Small intestine (tissue), 7 donors: Measurements from ENCODE around the gene DNAL1. TPM values are rescaled to one million over a fixed set of nuclear protein-coding genes. Genes with fewer than 3 reads are reported as not detected.

Experiments used
- DNase-seq, 2 donors: peaks; one replicate each; pipeline versions ENCODE4 v3.0.0 to v3.0.0-alpha.2; 2013
- FAIRE-seq: peaks from 2 replicates; lab custom pipeline; 2012; peaks lifted over from hg19 to GRCh38; lab: Jason Lieb, UNC
- H3K27ac ChIP-seq, 3 donors: one replicate each; pipeline ENCODE4 v1.5.1; 2013; ENCODE audit warnings: low read length in 2 of 3, mild to moderate bottlenecking in 2 of 3, control low read depth in 1 of 3, inconsistent platforms in 1 of 3, low read depth in 1 of 3, moderate library complexity in 1 of 3
- H3K27me3 ChIP-seq, 3 donors: one replicate each; pipeline ENCODE4 v1.6.1; 2013; ENCODE audit warnings: low read length in 3 of 3, inconsistent platforms in 1 of 3; ENCODE audit not compliant: control insufficient read depth in 3 of 3, insufficient read depth in 3 of 3
- H3K36me3 ChIP-seq, 3 donors: one replicate each; pipeline ENCODE4 v1.6.1; 2013; ENCODE audit warnings: low read length in 3 of 3, inconsistent platforms in 1 of 3, low read depth in 1 of 3, mild to moderate bottlenecking in 1 of 3, moderate library complexity in 1 of 3; ENCODE audit not compliant: control insufficient read depth in 3 of 3, insufficient read depth in 2 of 3
- H3K4me1 ChIP-seq, 3 donors: one replicate each; pipeline ENCODE4 v1.6.1; 2013; ENCODE audit warnings: low read length in 2 of 3, inconsistent platforms in 1 of 3, low read depth in 1 of 3, mild to moderate bottlenecking in 1 of 3, moderate library complexity in 1 of 3; ENCODE audit not compliant: control insufficient read depth in 3 of 3, insufficient read depth in 2 of 3
- H3K4me3 ChIP-seq, 3 donors: one replicate each; pipeline ENCODE4 v1.5.1; 2013; ENCODE audit warnings: low read length in 3 of 3, control low read depth in 1 of 3, inconsistent platforms in 1 of 3, low read depth in 1 of 3, mild to moderate bottlenecking in 1 of 3, moderate library complexity in 1 of 3
- H3K9me3 ChIP-seq, 2 donors: one replicate each; pipeline ENCODE4 v1.6.1; 2013; ENCODE audit warnings: low read depth in 1 of 2, low read length in 1 of 2; ENCODE audit not compliant: control insufficient read depth in 2 of 2, insufficient read depth in 1 of 2
- WGBS, 3 donors: extraction: QIAGEN DNeasy Blood & Tissue Kit; methylation state at CpG; one replicate each; pipeline ENCODE4 v1.1.7; 2013; 5-methylcytosine and 5-hydroxymethylcytosine counted together
- polyA plus RNA-seq, 4 donors: library from polyadenylated mRNA; stranded (reverse) in 3 of 4; unstranded in 1 of 4; fragments of 200-250 nt in 3 of 4; fragments of 120-200 nt in 1 of 4; gene quantifications; one replicate each; pipeline versions ENCODE4 v1.2.1 to v1.2.3, GENCODE V29; 2013
- donor health status: healthy with polysubstance abuse.
- donor health status: control.
- donor health status: control.
- donor health status: Bipolar disorder and iron deficiency.
- donor health status: healthy.

The DNAL1 gene
- polyA plus RNA-seq, 4 donors = 0.54 to 5.4 (median 3.0) TPM

GRCh38 chr14:73674986-73675385 lies 30.2 kb downstream of the DNAL1 start:
- H3K4me3 ChIP-seq = no peak overlapping the region
- H3K4me1 ChIP-seq = no peaks in the 10 kb centered on the region
- FAIRE-seq = no peak
- no peak for DNase-seq
- no peaks in the 10 kb centered on the region for H3K27me3 ChIP-seq
- 80 to 95% (median 93%) methylated on average over 3 of the region's 3 CpGs for WGBS, 3 donors
- peaks cover 0 to 12% (median 0%) of the 10 kb centered on the region in 3 donors for H3K36me3 ChIP-seq
- H3K27ac ChIP-seq = no peak overlapping the region
- no peaks in the 10 kb centered on the region for H3K9me3 ChIP-seq

DNA sequence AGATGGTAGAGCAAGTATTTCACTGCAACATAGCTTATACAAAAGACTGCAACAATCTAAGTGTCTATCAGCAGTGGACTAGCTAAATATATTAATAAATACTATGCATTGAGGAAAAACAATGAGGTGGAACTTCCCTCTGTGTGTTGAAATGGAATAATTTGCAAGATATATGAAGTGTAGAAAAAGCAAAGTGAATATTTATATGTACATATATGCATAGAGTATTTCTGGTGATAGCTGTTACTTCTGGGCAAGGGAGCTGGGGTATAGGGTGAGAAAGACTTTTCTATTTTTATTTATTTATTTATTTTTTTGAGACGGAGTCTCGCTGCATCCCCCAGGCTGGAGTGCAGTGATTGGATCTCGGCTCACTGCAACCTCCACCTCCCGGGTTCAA lies 33.9 kb downstream of the DNAL1 start:
- DNase-seq (no peak), FAIRE-seq (no peak)
- 96 to 98% (median 96%) methylated on average over 4 of the region's 4 CpGs for WGBS, 3 donors
- H3K36me3 ChIP-seq = peaks cover 0 to 12% (median 0%) of the 10 kb centered on the region in 3 donors
- H3K4me3 ChIP-seq = no peak overlapping the region
- peaks cover 0 to under 1% of the 10 kb centered on the region in 2 donors for H3K9me3 ChIP-seq
- no peak overlapping the region for H3K27ac ChIP-seq
- H3K4me1 ChIP-seq = no peaks in the 10 kb centered on the region
- no peaks in the 10 kb centered on the region for H3K27me3 ChIP-seq

GRCh38 chr14:73680821-73681220 lies 36.0 kb downstream of the DNAL1 start:
- H3K27me3 ChIP-seq = no peaks in the 10 kb centered on the region
- H3K9me3 ChIP-seq = peaks cover 0 to 3% of the 10 kb centered on the region in 2 donors
- H3K27ac ChIP-seq = no peak overlapping the region
- no peaks in the 10 kb centered on the region for H3K4me1 ChIP-seq
- WGBS, 3 donors = 95 to 96% (median 95%) methylated on average over 5 of the region's 5 CpGs
- no peak for FAIRE-seq
- DNase-seq = no peak
- peaks cover 0 to 2% (median 0%) of the 10 kb centered on the region in 3 donors for H3K36me3 ChIP-seq
- no peak overlapping the region for H3K4me3 ChIP-seq

DNA sequence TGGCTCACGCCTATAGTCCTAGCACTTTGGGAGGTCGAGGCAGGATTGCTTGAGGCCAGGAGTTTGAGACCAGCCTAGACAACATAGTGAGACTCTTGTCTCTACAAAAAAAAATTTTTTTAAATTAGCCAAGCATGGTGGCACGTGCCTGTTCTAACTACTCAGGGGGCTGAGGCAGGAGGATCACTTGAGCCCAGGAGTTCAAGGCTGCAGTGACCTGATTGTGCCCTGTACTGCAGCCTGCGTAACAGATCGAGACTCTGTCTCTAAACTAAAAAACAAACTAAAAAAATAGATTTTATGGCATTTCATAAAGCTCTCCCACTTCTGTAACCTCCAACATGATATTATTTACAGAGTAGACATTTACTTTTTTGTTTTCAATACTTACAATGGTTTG lies 39.8 kb downstream of the DNAL1 start:
- Histone ChIP-seq H3K4me3 (no peak overlapping the region), H3K27ac (no peak overlapping the region), H3K4me1 (no peaks in the 10 kb centered on the region), H3K9me3 (peaks cover 0 to 3% of the 10 kb centered on the region in 2 donors), H3K27me3 (no peaks in the 10 kb centered on the region), H3K36me3 (peaks cover 0 to 8% (median 2%) of the 10 kb centered on the region in 3 donors)
- DNase-seq (no peak), FAIRE-seq (no peak)
- WGBS, 3 donors = 89 to 96% (median 95%) methylated on average over 5 of the region's 5 CpGs

DNA sequence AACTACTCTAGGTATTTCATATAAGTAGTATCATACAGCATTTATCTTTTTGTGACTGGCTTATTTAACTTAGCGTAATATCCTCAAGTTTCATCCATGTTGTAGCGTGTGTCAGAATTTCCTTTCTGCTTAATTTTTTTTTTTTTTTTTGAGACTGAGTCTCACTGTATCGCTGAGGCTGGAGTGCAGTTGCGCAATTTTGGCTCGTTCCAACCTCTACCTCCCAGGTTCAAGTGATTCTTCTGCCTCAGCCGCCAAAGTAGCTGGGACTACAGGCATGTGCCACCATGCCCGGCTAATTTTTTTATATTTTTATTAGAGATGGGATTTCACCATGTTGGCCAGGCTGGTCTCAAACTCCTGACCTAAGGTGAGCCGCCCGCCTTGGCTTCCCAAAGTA lies 40.5 kb downstream of the DNAL1 start:
- no peak for FAIRE-seq
- WGBS, 3 donors = 92 to 97% (median 95%) methylated on average over 9 of the region's 9 CpGs
- H3K36me3 ChIP-seq = peaks cover 0 to 8% (median 2%) of the 10 kb centered on the region in 3 donors
- H3K4me3 ChIP-seq = no peak overlapping the region
- peaks cover 0 to 3% of the 10 kb centered on the region in 2 donors for H3K9me3 ChIP-seq
- H3K4me1 ChIP-seq = no peaks in the 10 kb centered on the region
- no peak overlapping the region for H3K27ac ChIP-seq
- no peaks in the 10 kb centered on the region for H3K27me3 ChIP-seq
- no peak for DNase-seq

DNA sequence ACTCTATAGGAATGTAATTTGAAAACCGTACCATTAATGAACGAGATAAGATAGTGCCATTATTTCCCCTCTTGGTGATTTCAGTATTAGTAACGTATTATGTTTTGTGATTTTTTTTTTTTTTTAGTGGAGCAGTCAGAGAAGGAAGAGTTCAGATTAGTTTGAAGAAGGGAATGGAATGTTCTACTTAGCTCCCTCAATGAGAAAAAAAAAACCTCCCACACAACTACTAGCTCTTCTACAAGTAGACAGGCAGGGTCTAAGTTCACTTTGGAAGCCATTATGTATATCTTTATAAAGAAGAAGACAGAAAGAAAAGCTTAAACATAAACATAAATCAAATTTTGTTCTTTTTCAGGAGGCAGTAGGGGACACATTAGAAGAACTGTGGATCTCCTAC lies 42.1 kb downstream of the DNAL1 start:
- Histone ChIP-seq H3K27ac (no peak overlapping the region), H3K36me3 (peaks cover 0 to 8% (median 2%) of the 10 kb centered on the region in 3 donors), H3K27me3 (no peaks in the 10 kb centered on the region), H3K4me3 (no peak overlapping the region), H3K4me1 (no peaks in the 10 kb centered on the region), H3K9me3 (peaks cover 0 to 3% of the 10 kb centered on the region in 2 donors)
- DNase-seq (no peak), FAIRE-seq (no peak)
- 70 to 85% (median 85%) methylated on average over 3 of the region's 3 CpGs for WGBS, 3 donors

DNA sequence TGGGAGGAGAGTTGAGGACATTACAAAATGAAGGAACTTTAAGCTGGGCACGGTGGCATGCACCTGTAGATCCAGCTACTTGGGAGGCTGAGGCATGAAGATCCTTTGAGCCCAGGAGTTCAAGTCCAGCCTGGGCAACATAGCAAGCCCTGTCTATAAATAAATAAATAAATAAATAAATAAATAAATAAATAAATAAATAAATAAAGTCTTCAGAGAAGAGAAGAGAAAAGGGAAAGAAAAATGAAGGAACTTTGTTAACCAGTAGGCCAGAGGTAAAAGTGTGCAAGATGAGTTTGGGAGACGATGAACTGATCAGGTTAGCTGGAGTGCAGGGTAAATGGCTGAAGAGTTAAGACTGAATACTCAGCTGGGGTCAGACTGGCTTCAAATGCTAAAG lies 49.3 kb downstream of the DNAL1 start:
- Histone ChIP-seq H3K4me1 (no peaks in the 10 kb centered on the region), H3K36me3 (peaks cover 2 to 12% (median 3%) of the 10 kb centered on the region in 3 donors), H3K9me3 (no peaks in the 10 kb centered on the region), H3K4me3 (no peak overlapping the region), H3K27ac (no peak overlapping the region), H3K27me3 (no peaks in the 10 kb centered on the region)
- DNase-seq (no peak), FAIRE-seq (no peak)
- 97 to 98% (median 97%) methylated on average over 2 of the region's 2 CpGs for WGBS, 3 donors

DNA sequence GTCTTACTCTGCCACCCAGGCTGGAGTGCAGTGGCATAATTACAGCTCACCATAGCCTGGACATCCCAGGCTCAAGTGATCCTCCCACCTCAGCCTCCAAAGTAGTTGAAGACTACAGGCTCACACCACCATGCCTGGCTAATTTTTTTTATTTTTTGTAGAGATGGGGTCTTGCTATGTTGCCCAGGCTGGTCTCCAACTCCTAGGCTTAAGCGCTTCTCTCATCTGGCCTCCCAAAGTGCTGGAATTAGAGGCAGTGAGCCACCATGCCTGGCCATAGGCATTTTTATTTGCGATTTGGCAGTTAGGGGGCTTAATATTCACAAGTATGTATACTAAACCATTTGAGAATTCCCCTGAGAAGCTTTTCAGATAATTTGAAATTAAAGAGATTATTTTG lies 50.3 kb downstream of the DNAL1 start:
- Histone ChIP-seq H3K36me3 (peaks cover 0 to 10% (median 3%) of the 10 kb centered on the region in 3 donors), H3K27ac (no peak overlapping the region), H3K9me3 (no peaks in the 10 kb centered on the region), H3K4me1 (no peaks in the 10 kb centered on the region), H3K27me3 (no peaks in the 10 kb centered on the region), H3K4me3 (no peak overlapping the region)
- 86 to 98% (median 95%) methylated on average over 2 of the region's 2 CpGs for WGBS, 3 donors
- DNase-seq = no peak
- FAIRE-seq = no peak

DNA sequence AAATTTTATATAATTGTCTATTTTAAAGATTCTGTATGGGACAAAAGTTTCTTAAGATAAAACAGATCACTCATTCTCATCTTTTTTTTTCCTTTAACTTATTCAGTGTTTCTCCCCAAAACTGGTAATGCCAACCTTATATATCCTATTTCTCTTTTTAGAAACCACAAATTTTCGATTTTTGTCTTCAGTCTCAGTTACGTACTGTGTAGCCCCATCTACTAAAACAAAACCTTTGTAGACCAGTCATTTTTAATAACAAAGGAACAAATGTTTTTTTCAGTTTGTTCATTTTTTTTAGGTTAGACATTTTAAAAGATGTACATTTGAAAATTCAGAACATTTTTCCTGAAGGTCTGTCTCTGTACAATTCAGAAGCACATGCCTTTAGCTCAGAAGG lies 51.2 kb downstream of the DNAL1 start:
- Histone ChIP-seq H3K9me3 (no peaks in the 10 kb centered on the region), H3K4me3 (no peak overlapping the region), H3K27me3 (no peaks in the 10 kb centered on the region), H3K4me1 (no peaks in the 10 kb centered on the region), H3K27ac (no peak overlapping the region), H3K36me3 (peaks cover 0 to 10% (median 3%) of the 10 kb centered on the region in 3 donors)
- DNase-seq (no peak), FAIRE-seq (no peak)
- WGBS, 3 donors = 79 to 86% (median 80%) methylated on average over 2 of the region's 2 CpGs
